HG03039 (cell line): ENCODE measurements around the gene HAUS6.
"Not testable (repeated sequence)": the region's sequence is repeated elsewhere in the genome, so short reads cannot be mapped to it uniquely, and the experiment has no call there.

Experiments used
- ATAC-seq: cut with Tn5 transposase; IDR thresholded peaks from one replicate; pipeline ENCODE4 v1.9.1; 2021; ENCODE audit warnings: mild to moderate bottlenecking, moderate library complexity; ENCODE audit not compliant: unreplicated experiment

Gene HAUS6

GRCh38 chr9:19102631-19103345, at the start of gene HAUS6:
HAUS6 (minus strand) TSS chr9:19102904; CDS start chr9:19102651, 253 bp downstream.
- peak; percentile 99 for ATAC-seq

GRCh38 chr9:19152160-19152498, 49.4 kb upstream of the HAUS6 start:
- not testable (repeated sequence) for ATAC-seq

- ATAC-seq, result no peak
These were observed 48.9 kb upstream of the HAUS6 start for GRCh38 chr9:19151425-19152159.

GRCh38 chr9:19149230-19149629, 46.5 kb upstream of the HAUS6 start:
- no peak for ATAC-seq

- no peak for ATAC-seq
These were observed 45.5 kb upstream of the HAUS6 start for GRCh38 chr9:19148187-19148586.

GRCh38 chr9:19146441-19147024, 43.8 kb upstream of the HAUS6 start:
- no peak for ATAC-seq

GRCh38 chr9:19145881-19146280, 43.2 kb upstream of the HAUS6 start:
- ATAC-seq, result no peak

- ATAC-seq, result no peak
These were observed 37.6 kb upstream of the HAUS6 start for GRCh38 chr9:19140259-19140658.

- ATAC-seq, result no peak
These were observed 35.4 kb upstream of the HAUS6 start for GRCh38 chr9:19138084-19138483.

GRCh38 chr9:19137282-19137681, 34.6 kb upstream of the HAUS6 start:
- ATAC-seq, result no peak

GRCh38 chr9:19136129-19136528, 33.4 kb upstream of the HAUS6 start:
- ATAC-seq, result no peak

GRCh38 chr9:19133549-19134345, 31.0 kb upstream of the HAUS6 start:
- ATAC-seq, result no peak

GRCh38 chr9:19130436-19130835, 27.7 kb upstream of the HAUS6 start:
- no peak for ATAC-seq

GRCh38 chr9:19127871-19128500, 25.3 kb upstream of the HAUS6 start:
- ATAC-seq, result peak; percentile 10

GRCh38 chr9:19124430-19124793, 21.7 kb upstream of the HAUS6 start:
- no peak for ATAC-seq

- ATAC-seq, result no peak
These were observed 19.9 kb upstream of the HAUS6 start for GRCh38 chr9:19122490-19123042.

GRCh38 chr9:19120877-19121276, 18.2 kb upstream of the HAUS6 start:
- no peak for ATAC-seq

GRCh38 chr9:19119801-19120440, 17.2 kb upstream of the HAUS6 start:
- no peak for ATAC-seq

GRCh38 chr9:19119246-19119645, 16.5 kb upstream of the HAUS6 start:
- no peak for ATAC-seq

- no peak for ATAC-seq
These were observed 14.5 kb upstream of the HAUS6 start for GRCh38 chr9:19117039-19117716.
